ENCODE results near the gene DIDO1. TPM values are rescaled to one million over a fixed set of nuclear protein-coding genes. Genes with fewer than 3 reads are reported as not detected.

Gene DIDO1
- total and polyA plus RNA-seq, 7 donors, result 10.4 to 70.6 (median 48.7) TPM

DNA sequence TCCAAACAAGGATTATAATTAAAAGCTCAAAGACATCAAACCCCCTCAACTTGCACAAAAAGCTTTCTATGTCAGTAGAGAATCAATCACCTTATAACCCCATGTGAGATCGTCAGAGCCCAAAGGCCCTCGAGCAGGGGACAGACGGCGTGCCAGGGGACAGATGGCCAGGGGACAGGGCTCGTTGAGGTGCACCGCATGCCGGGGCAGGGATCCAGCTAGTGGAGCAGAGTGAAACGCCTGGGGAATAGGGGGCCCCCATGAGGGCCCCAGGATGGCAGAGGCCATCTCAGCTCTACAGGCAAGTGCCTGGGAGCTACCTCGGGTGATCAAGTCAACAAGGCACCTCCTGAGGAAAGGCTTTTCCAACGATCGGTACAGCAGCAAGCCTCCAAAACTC, 28.6 kb downstream of the DIDO1 start:
- intact Hi-C loops (cut with DNase I), result no loop called here
- no peaks in the 10 kb centered on the region for H3K27me3 ChIP-seq
- peaks cover 19 to 62% (median 29%) of the 10 kb centered on the region in 4 donors for H3K36me3 ChIP-seq
- peaks cover 0 to 39% (median 25%) of the 10 kb centered on the region in 4 donors for H3K4me1 ChIP-seq
- H3K27ac ChIP-seq, result peak overlapping the region in 3 of 4 donors; percentile 60 to 72 (median 68)
- DNase-seq, result peak; percentile 62
- no peak overlapping the region for H3K4me3 ChIP-seq
- H3K9me3 ChIP-seq, result no peaks in the 10 kb centered on the region
- WGBS, 2 donors, result 87% methylated on average over 11 of the region's 11 CpGs
- no peak for TF ChIP-seq POLR2A (IDR thresholded peaks at IDR 0.05)
- TF ChIP-seq, protein P1, sequence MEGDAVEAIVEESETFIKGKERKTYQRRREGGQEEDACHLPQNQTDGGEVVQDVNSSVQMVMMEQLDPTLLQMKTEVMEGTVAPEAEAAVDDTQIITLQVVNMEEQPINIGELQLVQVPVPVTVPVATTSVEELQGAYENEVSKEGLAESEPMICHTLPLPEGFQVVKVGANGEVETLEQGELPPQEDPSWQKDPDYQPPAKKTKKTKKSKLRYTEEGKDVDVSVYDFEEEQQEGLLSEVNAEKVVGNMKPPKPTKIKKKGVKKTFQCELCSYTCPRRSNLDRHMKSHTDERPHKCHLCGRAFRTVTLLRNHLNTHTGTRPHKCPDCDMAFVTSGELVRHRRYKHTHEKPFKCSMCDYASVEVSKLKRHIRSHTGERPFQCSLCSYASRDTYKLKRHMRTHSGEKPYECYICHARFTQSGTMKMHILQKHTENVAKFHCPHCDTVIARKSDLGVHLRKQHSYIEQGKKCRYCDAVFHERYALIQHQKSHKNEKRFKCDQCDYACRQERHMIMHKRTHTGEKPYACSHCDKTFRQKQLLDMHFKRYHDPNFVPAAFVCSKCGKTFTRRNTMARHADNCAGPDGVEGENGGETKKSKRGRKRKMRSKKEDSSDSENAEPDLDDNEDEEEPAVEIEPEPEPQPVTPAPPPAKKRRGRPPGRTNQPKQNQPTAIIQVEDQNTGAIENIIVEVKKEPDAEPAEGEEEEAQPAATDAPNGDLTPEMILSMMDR (IDR thresholded peaks at IDR 0.05), result no peak
- no peak for TF ChIP-seq POLR2AphosphoS5 (IDR thresholded peaks at IDR 0.05)
- no peak for TF ChIP-seq EP300 (IDR thresholded peaks at IDR 0.05)

DNA sequence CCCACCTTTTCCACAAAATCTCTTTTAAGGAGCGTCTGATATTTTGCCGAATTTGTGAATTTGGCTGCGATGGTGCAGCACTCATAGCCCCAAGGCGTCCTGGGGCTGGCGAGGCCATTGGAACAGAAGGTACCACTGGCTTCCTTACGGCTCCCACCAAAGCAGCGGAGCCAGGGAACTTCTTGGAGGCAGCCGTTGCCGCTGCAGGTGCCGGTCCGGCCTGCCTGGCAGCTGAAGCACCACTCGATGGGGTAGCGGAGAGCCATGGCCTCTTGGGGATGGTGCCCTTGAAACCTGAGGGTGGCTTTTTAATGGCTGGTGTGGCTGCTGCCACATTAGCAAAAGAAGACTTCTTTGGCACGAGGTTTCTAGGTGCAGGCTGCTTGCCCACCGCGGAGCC, 29.8 kb downstream of the DIDO1 start:
- H3K36me3 ChIP-seq, result peaks cover 28 to 62% (median 40%) of the 10 kb centered on the region in 4 donors
- WGBS, 2 donors, result 94 to 97% methylated on average over 16 of the region's 16 CpGs
- TF ChIP-seq POLR2A (IDR thresholded peaks at IDR 0.05) (no peak), EP300 (IDR thresholded peaks at IDR 0.05) (no peak), POLR2AphosphoS5 (IDR thresholded peaks at IDR 0.05) (no peak)
- TF ChIP-seq, protein P1 (IDR thresholded peaks at IDR 0.05), result no peak
- intact Hi-C loops (cut with DNase I), result no loop called here
- H3K27me3 ChIP-seq, result no peaks in the 10 kb centered on the region
- no peak overlapping the region for H3K4me3 ChIP-seq
- DNase-seq, result no peak
- H3K4me1 ChIP-seq, result peaks cover 0 to 39% (median 25%) of the 10 kb centered on the region in 4 donors
- H3K27ac ChIP-seq, result peak overlapping the region in 1 of 4 donors; percentile 72
- H3K9me3 ChIP-seq, result no peaks in the 10 kb centered on the region

DNA sequence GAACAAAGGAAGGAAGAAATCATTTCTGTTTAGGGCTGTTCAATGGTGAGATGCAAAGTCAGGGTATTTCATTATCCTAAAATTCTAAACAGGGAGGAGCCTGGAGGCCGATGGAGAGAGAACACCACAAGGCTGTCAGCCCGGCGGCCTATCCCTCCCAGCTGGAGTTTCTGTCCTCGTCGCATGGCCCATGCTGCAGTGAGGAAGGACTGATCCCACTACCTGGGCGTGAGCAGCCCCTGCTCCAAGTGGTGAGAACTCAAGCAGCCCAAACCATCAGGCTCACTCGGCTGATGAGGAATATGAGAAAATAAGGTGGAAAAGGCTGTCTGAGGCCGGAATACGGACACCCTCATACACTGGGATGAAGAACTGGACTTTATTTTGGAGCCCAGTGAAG, 30.8 kb downstream of the DIDO1 start:
- Histone ChIP-seq H3K9me3 (no peaks in the 10 kb centered on the region), H3K27ac (no peak overlapping the region), H3K36me3 (peaks cover 37 to 64% (median 50%) of the 10 kb centered on the region in 4 donors), H3K4me3 (no peak overlapping the region), H3K4me1 (peaks cover 0 to 34% (median 22%) of the 10 kb centered on the region in 4 donors), H3K27me3 (no peaks in the 10 kb centered on the region)
- TF ChIP-seq POLR2AphosphoS5 (IDR thresholded peaks at IDR 0.05), result peak in 1 of 4 donors; percentile 35
- TF ChIP-seq POLR2A (IDR thresholded peaks at IDR 0.05), result no peak
- intact Hi-C loops (cut with DNase I), result no loop called here
- no peak for DNase-seq
- 93 to 96% methylated on average over 9 of the region's 9 CpGs for WGBS, 2 donors

- peaks cover 48 to 76% (median 62%) of the 10 kb centered on the region in 4 donors for H3K36me3 ChIP-seq
- no peak for DNase-seq
- no peaks in the 10 kb centered on the region for H3K27me3 ChIP-seq
- WGBS, 2 donors, result 90 to 92% methylated on average over 14 of the region's 14 CpGs
- H3K4me3 ChIP-seq, result no peak overlapping the region
- H3K27ac ChIP-seq, result no peak overlapping the region
- TF ChIP-seq POLR2A (IDR thresholded peaks at IDR 0.05), result no peak
- TF ChIP-seq POLR2AphosphoS5 (IDR thresholded peaks at IDR 0.05), result no peak
- TF ChIP-seq, protein P1 (IDR thresholded peaks at IDR 0.05), result no peak
- no peak for TF ChIP-seq EP300 (IDR thresholded peaks at IDR 0.05)
- intact Hi-C loops (cut with DNase I), result no loop called here
- no peaks in the 10 kb centered on the region for H3K9me3 ChIP-seq
- peaks cover 0 to 21% (median 9%) of the 10 kb centered on the region in 4 donors for H3K4me1 ChIP-seq
Measured at GRCh38 chr20:62894261-62894660, 32.0 kb downstream of the DIDO1 start.

DNA sequence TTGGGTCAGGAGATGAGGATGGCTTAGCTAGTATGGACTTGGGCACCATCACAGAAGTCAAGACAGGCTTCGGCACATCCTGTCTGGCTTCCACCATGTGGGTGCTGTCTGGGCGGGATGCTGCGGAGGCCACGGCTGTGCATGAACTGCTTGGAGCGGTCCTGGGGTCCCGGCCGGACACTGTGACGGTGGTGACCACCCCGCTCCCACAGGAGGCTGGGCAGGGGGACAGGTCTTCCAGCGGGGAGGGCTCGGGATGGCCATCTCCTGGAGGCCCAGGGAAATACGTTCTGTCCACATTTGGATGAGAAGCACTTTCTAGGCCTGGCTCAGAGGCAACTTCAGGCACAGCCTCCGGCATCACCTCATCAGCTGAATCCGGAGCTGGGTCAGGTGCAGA, 32.6 kb downstream of the DIDO1 start:
- Histone ChIP-seq H3K27me3 (no peaks in the 10 kb centered on the region), H3K36me3 (peaks cover 54 to 82% (median 68%) of the 10 kb centered on the region in 4 donors), H3K4me3 (no peak overlapping the region), H3K4me1 (peaks cover 0 to 15% (median 4%) of the 10 kb centered on the region in 4 donors), H3K9me3 (no peaks in the 10 kb centered on the region), H3K27ac (no peak overlapping the region)
- no peak for DNase-seq
- TF ChIP-seq POLR2AphosphoS5 (IDR thresholded peaks at IDR 0.05) (no peak), POLR2A (IDR thresholded peaks at IDR 0.05) (no peak), EP300 (IDR thresholded peaks at IDR 0.05) (no peak)
- TF ChIP-seq, protein P1 (IDR thresholded peaks at IDR 0.05), result no peak
- 96 to 97% methylated on average over 14 of the region's 14 CpGs for WGBS, 2 donors
- intact Hi-C loops (cut with DNase I), result no loop called here
